HepG2 (cell line): ENCODE measurements around the gene NRG3. TPM values are rescaled to one million over a fixed set of nuclear protein-coding genes. Genes with fewer than 3 reads are reported as not detected.

Source experiments
- ATAC-seq: fragments of 200-7000 bp; cut with Tn5 transposase; 3 replicates; pipeline ENCODE4 v1.9.1; 2020; ENCODE audit warnings: mild to moderate bottlenecking, moderate library complexity
- BruUV-seq: library from RNA; stranded (reverse); fragments of 400-500 nt; replicated peaks from 2 replicates; lab custom pipeline; 2021; lab: Mats Ljungman, UMichigan
- CTCF ChIA-PET: fragments of 300-600 bp; formaldehyde crosslinking; extraction: SDS; loops from one replicate; lab custom pipeline; 2021; ENCODE audit warnings: low total read pairs, inconsistent platforms, low intra/inter-chr PET ratio; lab: Yijun Ruan, JAX
- POLR2A ChIA-PET: fragments of 350-600 bp; sonication (Branson Sonifier 250); formaldehyde crosslinking; loops from one replicate; lab custom pipeline; 2020; ENCODE audit warnings: antibody characterized with exemption, inconsistent platforms; lab: Yijun Ruan, JAX
- DNase-seq: peaks from one replicate; pipeline ENCODE4 v3.0.0-alpha.2; 2015; ENCODE audit warnings: low spot score
- FAIRE-seq: peaks from 3 replicates; lab custom pipeline; 2011; peaks lifted over from hg19 to GRCh38; lab: Jason Lieb, UNC
- H2AFZ ChIP-seq: one replicate; pipeline ENCODE4 v1.6.1; 2011; ENCODE audit warnings: low read length, inconsistent platforms
- H3K27ac ChIP-seq: fragments of 300-600 bp; 3 replicates; pipeline ENCODE4 v1.8.0; 2011; ENCODE audit warnings: mixed run types, mild to moderate bottlenecking, mixed read lengths, low read length, inconsistent platforms; ENCODE audit not compliant: insufficient read depth; ENCODE audit errors: extremely low read length
- H3K27me3 ChIP-seq, 2 experiments: fragments of 200-600 bp in 1 of 2; 2 replicates in 1 of 2; 3 replicates in 1 of 2; pipeline versions ENCODE4 v1.6.0 to v1.8.0; 2011; ENCODE audit warnings: low read length in 2 of 2, mild to moderate bottlenecking in 2 of 2, moderate library complexity in 2 of 2, inconsistent platforms in 1 of 2; ENCODE audit not compliant: insufficient read depth in 2 of 2, control insufficient read depth in 1 of 2
- H3K36me3 ChIP-seq, 2 experiments: fragments of 200-600 bp in 1 of 2; replicated peaks in 1 of 2; 2 replicates in 1 of 2; 3 replicates in 1 of 2; pipeline versions ENCODE4 v1.5.1 to v1.8.0; 2011; ENCODE audit warnings: low read length in 2 of 2, inconsistent platforms in 1 of 2; ENCODE audit not compliant: insufficient read depth in 2 of 2, control insufficient read depth in 1 of 2
- H3K4me1 ChIP-seq: 2 replicates; pipeline ENCODE4 v1.5.1; 2012; ENCODE audit warnings: low read length, inconsistent platforms; ENCODE audit not compliant: insufficient read depth
- H3K4me2 ChIP-seq: 2 replicates; pipeline ENCODE4 v1.6.0; 2011; ENCODE audit warnings: low read depth, low read length, inconsistent platforms
- H3K4me3 ChIP-seq, 3 experiments: fragments of 200-600 bp in 1 of 3; sonication (generic), shearing (Covaris generic) in 1 of 3; replicated peaks in 1 of 3; 2 replicates each; pipeline ENCODE4 v1.5.1; 2011 to 2016; ENCODE audit warnings: low read length in 3 of 3, inconsistent platforms in 2 of 3, low read depth in 2 of 3, mild to moderate bottlenecking in 2 of 3, control low read depth in 1 of 3, mixed read lengths in 1 of 3; ENCODE audit not compliant: insufficient read depth in 1 of 3
- H3K79me2 ChIP-seq: one replicate; pipeline ENCODE4 v1.6.1; 2011; ENCODE audit warnings: low read length, inconsistent platforms; ENCODE audit not compliant: insufficient read depth
- H3K9ac ChIP-seq: 2 replicates; pipeline ENCODE4 v1.6.0; 2011; ENCODE audit warnings: mild to moderate bottlenecking, low read depth, low read length, inconsistent platforms; ENCODE audit not compliant: insufficient read depth
- H3K9me3 ChIP-seq: 2 replicates; pipeline ENCODE4 v1.5.1; 2012; ENCODE audit warnings: mild to moderate bottlenecking, low read length
- H4K20me1 ChIP-seq: 2 replicates; pipeline ENCODE4 v1.6.0; 2011; ENCODE audit warnings: inconsistent platforms, mild to moderate bottlenecking, low read length, moderate library complexity; ENCODE audit not compliant: insufficient read depth
- YEATS2 ChIP-seq: sonication (generic); formaldehyde crosslinking; IDR thresholded peaks from 2 replicates; pipeline ENCODE4 v1.4.0; 2020; ENCODE audit warnings: missing genetic modification reagents, borderline replicate concordance
- ZNF230 ChIP-seq: sonication (generic); formaldehyde crosslinking; IDR thresholded peaks from 2 replicates; pipeline ENCODE4 v1.4.0; 2020; ENCODE audit warnings: mild to moderate bottlenecking, missing genetic modification reagents
- ZNF296 ChIP-seq: sonication (generic); formaldehyde crosslinking; conservative IDR thresholded peaks from 2 replicates; pipeline ENCODE4 v1.5.0; 2020; ENCODE audit warnings: mild to moderate bottlenecking, missing genetic modification reagents
- WGBS: methylation state at CpG from one replicate; pipeline ENCODE4 v1.1.6; 2017; ENCODE audit warnings: low lambda C conversion rate; 5-methylcytosine and 5-hydroxymethylcytosine counted together
- in situ Hi-C: cut with HindIII; loops from 2 replicates; pipeline ENCODE4 v1.10.0; 2017; ENCODE audit warnings: low pct_unique_long_range_greater_than_20kb; ENCODE audit not compliant: extremely low pct_ligation_motif_present
- intact Hi-C: fragments of 100-400 bp; cut with micrococcal nuclease; formaldehyde crosslinking; loops from one replicate; pipeline ENCODE4 v1.10.0; 2022; ENCODE audit not compliant: unreplicated experiment
- polyA plus RNA-seq, 8 experiments: library from polyadenylated mRNA; depleted of rRNA in 3 of 8; stranded (reverse) in 7 of 8; unstranded in 1 of 8; fragments of >200 nt; fragmentation: Illumina TruSeq in 4 of 8; extraction: Trizol in 4 of 8; gene quantifications; 2 replicates each; pipeline versions ENCODE4 v1.2.1 to v1.2.3, GENCODE V29; 2011 to 2016; ENCODE audit warnings: low read depth in 4 of 8, missing spikeins in 1 of 8, mixed read lengths in 1 of 8; ENCODE audit not compliant: insufficient read depth in 1 of 8
- total RNA-seq, 5 experiments: library from RNA; depleted of rRNA; stranded (reverse); fragments of >200 nt; fragmentation: Illumina TruSeq; extraction: Trizol; gene quantifications; 2 replicates each; pipeline ENCODE4 v1.2.3, GENCODE V29; 2016; ENCODE audit warnings: low read depth in 1 of 5
- TF ChIP-seq, protein P1 (sequence below): sonication (generic); formaldehyde crosslinking; IDR thresholded peaks from 2 replicates; pipeline ENCODE4 v1.5.1; 2020; ENCODE audit warnings: missing genetic modification reagents, mild to moderate bottlenecking, borderline replicate concordance
- TF ChIP-seq, protein P2 (sequence below): sonication (generic); formaldehyde crosslinking; IDR thresholded peaks from 2 replicates; pipeline ENCODE4 v1.4.0; 2020; ENCODE audit warnings: missing genetic modification reagents
- TF ChIP-seq, protein P3 (sequence below): IDR thresholded peaks from 2 replicates; pipeline ENCODE4 v1.6.1; 2016; ENCODE audit warnings: low read depth

The NRG3 gene
- total and polyA plus RNA-seq, 2 of the 13 experiments (the other 11 are each of a cell fraction or from before 2014, with no cell fraction given), result not detected

DNA sequence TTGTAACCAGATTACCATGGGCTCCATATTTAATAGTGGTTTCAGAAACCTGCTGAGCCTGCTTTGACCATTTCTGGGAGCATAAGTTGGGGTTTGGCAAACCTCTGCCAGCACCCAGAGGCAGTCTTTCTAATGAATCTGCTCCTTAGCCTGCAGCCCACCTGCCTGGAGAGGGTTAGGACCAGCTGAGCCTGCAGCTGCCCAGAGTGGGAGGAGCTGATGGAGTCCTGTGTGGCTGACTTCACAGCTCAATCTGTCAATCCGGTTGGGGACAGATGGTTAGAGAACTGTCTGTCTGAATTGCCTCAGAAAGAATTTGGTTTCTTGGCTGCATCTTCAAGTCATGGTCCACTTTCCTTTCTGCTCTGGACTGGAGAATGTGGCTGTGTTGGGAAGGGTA, 444.6 kb downstream of the NRG3 start:
- Histone ChIP-seq H3K36me3 (no peaks in the 10 kb centered on the region), H3K79me2 (no peaks in the 10 kb centered on the region), H2AFZ (no peak overlapping the region), H3K27ac (no peak overlapping the region), H4K20me1 (no peaks in the 10 kb centered on the region), H3K27me3 (no peaks in the 10 kb centered on the region), H3K4me1 (no peaks in the 10 kb centered on the region), H3K9ac (no peak overlapping the region), H3K4me2 (no peak overlapping the region), H3K4me3 (no peak overlapping the region), H3K9me3 (peaks cover 82% of the 10 kb centered on the region)
- CTCF ChIA-PET, result no interaction called here
- intact Hi-C loops, result no loop called here
- no peak for DNase-seq
- no peak for FAIRE-seq
- POLR2A ChIA-PET, result no interaction called here
- no TSS peak for BruUV-seq
- no peak for ATAC-seq
- TF ChIP-seq YEATS2 (CRISPR knock-in tag), result no peak
- TF ChIP-seq, protein P1, sequence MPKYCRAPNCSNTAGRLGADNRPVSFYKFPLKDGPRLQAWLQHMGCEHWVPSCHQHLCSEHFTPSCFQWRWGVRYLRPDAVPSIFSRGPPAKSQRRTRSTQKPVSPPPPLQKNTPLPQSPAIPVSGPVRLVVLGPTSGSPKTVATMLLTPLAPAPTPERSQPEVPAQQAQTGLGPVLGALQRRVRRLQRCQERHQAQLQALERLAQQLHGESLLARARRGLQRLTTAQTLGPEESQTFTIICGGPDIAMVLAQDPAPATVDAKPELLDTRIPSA (CRISPR knock-in tag), result no peak
- TF ChIP-seq, protein P2, sequence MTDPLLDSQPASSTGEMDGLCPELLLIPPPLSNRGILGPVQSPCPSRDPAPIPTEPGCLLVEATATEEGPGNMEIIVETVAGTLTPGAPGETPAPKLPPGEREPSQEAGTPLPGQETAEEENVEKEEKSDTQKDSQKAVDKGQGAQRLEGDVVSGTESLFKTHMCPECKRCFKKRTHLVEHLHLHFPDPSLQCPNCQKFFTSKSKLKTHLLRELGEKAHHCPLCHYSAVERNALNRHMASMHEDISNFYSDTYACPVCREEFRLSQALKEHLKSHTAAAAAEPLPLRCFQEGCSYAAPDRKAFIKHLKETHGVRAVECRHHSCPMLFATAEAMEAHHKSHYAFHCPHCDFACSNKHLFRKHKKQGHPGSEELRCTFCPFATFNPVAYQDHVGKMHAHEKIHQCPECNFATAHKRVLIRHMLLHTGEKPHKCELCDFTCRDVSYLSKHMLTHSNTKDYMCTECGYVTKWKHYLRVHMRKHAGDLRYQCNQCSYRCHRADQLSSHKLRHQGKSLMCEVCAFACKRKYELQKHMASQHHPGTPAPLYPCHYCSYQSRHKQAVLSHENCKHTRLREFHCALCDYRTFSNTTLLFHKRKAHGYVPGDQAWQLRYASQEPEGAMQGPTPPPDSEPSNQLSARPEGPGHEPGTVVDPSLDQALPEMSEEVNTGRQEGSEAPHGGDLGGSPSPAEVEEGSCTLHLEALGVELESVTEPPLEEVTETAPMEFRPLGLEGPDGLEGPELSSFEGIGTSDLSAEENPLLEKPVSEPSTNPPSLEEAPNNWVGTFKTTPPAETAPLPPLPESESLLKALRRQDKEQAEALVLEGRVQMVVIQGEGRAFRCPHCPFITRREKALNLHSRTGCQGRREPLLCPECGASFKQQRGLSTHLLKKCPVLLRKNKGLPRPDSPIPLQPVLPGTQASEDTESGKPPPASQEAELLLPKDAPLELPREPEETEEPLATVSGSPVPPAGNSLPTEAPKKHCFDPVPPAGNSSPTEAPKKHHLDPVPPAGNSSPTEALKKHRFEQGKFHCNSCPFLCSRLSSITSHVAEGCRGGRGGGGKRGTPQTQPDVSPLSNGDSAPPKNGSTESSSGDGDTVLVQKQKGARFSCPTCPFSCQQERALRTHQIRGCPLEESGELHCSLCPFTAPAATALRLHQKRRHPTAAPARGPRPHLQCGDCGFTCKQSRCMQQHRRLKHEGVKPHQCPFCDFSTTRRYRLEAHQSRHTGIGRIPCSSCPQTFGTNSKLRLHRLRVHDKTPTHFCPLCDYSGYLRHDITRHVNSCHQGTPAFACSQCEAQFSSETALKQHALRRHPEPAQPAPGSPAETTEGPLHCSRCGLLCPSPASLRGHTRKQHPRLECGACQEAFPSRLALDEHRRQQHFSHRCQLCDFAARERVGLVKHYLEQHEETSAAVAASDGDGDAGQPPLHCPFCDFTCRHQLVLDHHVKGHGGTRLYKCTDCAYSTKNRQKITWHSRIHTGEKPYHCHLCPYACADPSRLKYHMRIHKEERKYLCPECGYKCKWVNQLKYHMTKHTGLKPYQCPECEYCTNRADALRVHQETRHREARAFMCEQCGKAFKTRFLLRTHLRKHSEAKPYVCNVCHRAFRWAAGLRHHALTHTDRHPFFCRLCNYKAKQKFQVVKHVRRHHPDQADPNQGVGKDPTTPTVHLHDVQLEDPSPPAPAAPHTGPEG (CRISPR knock-in tag), result no peak
- TF ChIP-seq ZNF230 (CRISPR knock-in tag), result no peak
- TF ChIP-seq ZNF296 (CRISPR knock-in tag), result no peak
- TF ChIP-seq, protein P3, sequence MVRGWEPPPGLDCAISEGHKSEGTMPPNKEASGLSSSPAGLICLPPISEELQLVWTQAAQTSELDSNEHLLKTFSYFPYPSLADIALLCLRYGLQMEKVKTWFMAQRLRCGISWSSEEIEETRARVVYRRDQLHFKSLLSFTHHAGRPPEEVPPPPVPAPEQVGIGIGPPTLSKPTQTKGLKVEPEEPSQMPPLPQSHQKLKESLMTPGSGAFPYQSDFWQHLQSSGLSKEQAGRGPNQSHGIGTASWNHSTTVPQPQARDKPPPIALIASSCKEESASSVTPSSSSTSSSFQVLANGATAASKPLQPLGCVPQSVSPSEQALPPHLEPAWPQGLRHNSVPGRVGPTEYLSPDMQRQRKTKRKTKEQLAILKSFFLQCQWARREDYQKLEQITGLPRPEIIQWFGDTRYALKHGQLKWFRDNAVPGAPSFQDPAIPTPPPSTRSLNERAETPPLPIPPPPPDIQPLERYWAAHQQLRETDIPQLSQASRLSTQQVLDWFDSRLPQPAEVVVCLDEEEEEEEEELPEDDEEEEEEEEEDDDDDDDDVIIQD (CRISPR knock-in tag), result no peak
- in situ Hi-C loops, result no loop called here
- WGBS, result 60% methylated on average over 1 of the region's 1 CpG
